ENCODE results near the gene USP31. TPM values are rescaled to one million over a fixed set of nuclear protein-coding genes. Genes with fewer than 3 reads are reported as not detected.

Gene USP31
- total RNA-seq, 1 experiment from 2014 or later = 6.5 TPM

GRCh38 chr16:23061669-23062068 lies 87.6 kb downstream of the USP31 start:
- no peak for DNase-seq (ENCODE audit: low read depth)

GRCh38 chr16:23060458-23061320 lies 88.6 kb downstream of the USP31 start:
- peak; percentile 50 for DNase-seq (ENCODE audit: low read depth)

GRCh38 chr16:23059433-23059832 lies 89.8 kb downstream of the USP31 start:
- DNase-seq (ENCODE audit: low read depth) = no peak

- DNase-seq (ENCODE audit: low read depth) = no peak
These were observed 90.7 kb downstream of the USP31 start for GRCh38 chr16:23058576-23058975.

GRCh38 chr16:23057013-23057596 lies 92.1 kb downstream of the USP31 start:
- DNase-seq (ENCODE audit: low read depth) = no peak

GRCh38 chr16:23055481-23055880 lies 93.8 kb downstream of the USP31 start:
- no peak for DNase-seq (ENCODE audit: low read depth)

GRCh38 chr16:23052908-23053580 lies 96.2 kb downstream of the USP31 start:
- no peak for DNase-seq (ENCODE audit: low read depth)

- no peak for DNase-seq (ENCODE audit: low read depth)
These were observed 97.0 kb downstream of the USP31 start for GRCh38 chr16:23052221-23052620.

GRCh38 chr16:23051587-23051986 lies 97.7 kb downstream of the USP31 start:
- no peak for DNase-seq (ENCODE audit: low read depth)

GRCh38 chr16:23048164-23048563 lies 101.1 kb downstream of the USP31 start:
- DNase-seq (ENCODE audit: low read depth) = no peak

GRCh38 chr16:23045025-23045424 lies 104.2 kb downstream of the USP31 start:
- DNase-seq (ENCODE audit: low read depth) = no peak

- no peak for DNase-seq (ENCODE audit: low read depth)
These were observed 109.0 kb downstream of the USP31 start for GRCh38 chr16:23040246-23040645.

- no peak for DNase-seq (ENCODE audit: low read depth)
These were observed 110.1 kb downstream of the USP31 start for GRCh38 chr16:23039118-23039517.

- no peak for DNase-seq (ENCODE audit: low read depth)
These were observed 114.0 kb downstream of the USP31 start for GRCh38 chr16:23035240-23035639.

- DNase-seq (ENCODE audit: low read depth) = no peak
These were observed 117.6 kb downstream of the USP31 start for GRCh38 chr16:23031508-23032098.

GRCh38 chr16:23029733-23030420 lies 119.4 kb downstream of the USP31 start:
- no peak for DNase-seq (ENCODE audit: low read depth)

- DNase-seq (ENCODE audit: low read depth) = no peak
These were observed 121.9 kb downstream of the USP31 start for GRCh38 chr16:23027386-23027785.

GRCh38 chr16:23026784-23027362 lies 122.4 kb downstream of the USP31 start:
- peak; percentile 46 for DNase-seq (ENCODE audit: low read depth)

GRCh38 chr16:23025692-23026307 lies 123.5 kb downstream of the USP31 start:
- DNase-seq (ENCODE audit: low read depth) = peak; percentile 63

GRCh38 chr16:23024044-23024443 lies 125.2 kb downstream of the USP31 start:
- DNase-seq (ENCODE audit: low read depth) = no peak

- peak; percentile 8 for DNase-seq (ENCODE audit: low read depth)
These were observed 129.2 kb downstream of the USP31 start for GRCh38 chr16:23020084-23020483.
